Endothelial cell of umbilical vein (primary cell): Measurements from ENCODE around the gene RPL3. TPM values are rescaled to one million over a fixed set of nuclear protein-coding genes. Genes with fewer than 3 reads are reported as not detected.

Experiments used
- BruUV-seq: library from RNA; stranded (reverse); fragments of 400-500 nt; replicated peaks from 2 replicates; lab custom pipeline; 2021; lab: Mats Ljungman, UMichigan
- CTCF ChIA-PET: fragments of 300-600, 350-600 bp; sonication (Branson Sonifier 250); formaldehyde crosslinking; loops from one replicate; lab custom pipeline; 2021; ENCODE audit warnings: antibody characterized with exemption, inconsistent platforms; lab: Charles Lee
- POLR2A ChIA-PET: fragments of 300-600, 350-600 bp; sonication (Branson Sonifier 250); formaldehyde crosslinking; loops from one replicate; lab custom pipeline; 2021; ENCODE audit warnings: antibody characterized with exemption, inconsistent platforms; lab: Charles Lee
- DNase-seq: peaks from one replicate; pipeline ENCODE4 v3.0.0-alpha.2; 2011; ENCODE audit warnings: low read depth, low spot score
- FAIRE-seq: peaks from 2 replicates; lab custom pipeline; 2011; peaks lifted over from hg19 to GRCh38; lab: Jason Lieb, UNC
- H2AFZ ChIP-seq: 2 replicates; pipeline ENCODE4 v1.6.0; 2012; ENCODE audit warnings: low read depth, low read length, control low read depth, inconsistent platforms
- H3K27ac ChIP-seq: 2 replicates; pipeline ENCODE4 v1.5.1; 2011; ENCODE audit warnings: low read depth, mild to moderate bottlenecking, control low read depth, low read length, moderate library complexity; ENCODE audit not compliant: insufficient read depth
- H3K27me3 ChIP-seq, 2 experiments: 2 replicates each; pipeline versions ENCODE4 v1.6.0 to v1.6.1; 2011; ENCODE audit warnings: low read length in 2 of 2, mixed read lengths in 1 of 2; ENCODE audit not compliant: control insufficient read depth in 2 of 2, insufficient read depth in 2 of 2
- H3K36me3 ChIP-seq, 2 experiments: 2 replicates in 1 of 2; 3 replicates in 1 of 2; pipeline ENCODE4 v1.5.1; 2011; ENCODE audit warnings: low read length in 2 of 2, mild to moderate bottlenecking in 1 of 2, moderate library complexity in 1 of 2; ENCODE audit not compliant: control insufficient read depth in 2 of 2, insufficient read depth in 2 of 2; ENCODE audit errors: extremely low read depth in 1 of 2
- H3K4me1 ChIP-seq: 3 replicates; pipeline ENCODE4 v1.5.1; 2011; ENCODE audit warnings: mild to moderate bottlenecking, low read length; ENCODE audit not compliant: control insufficient read depth, insufficient read depth; ENCODE audit errors: extremely low read depth
- H3K4me2 ChIP-seq: 2 replicates; pipeline ENCODE4 v1.6.1; 2011; ENCODE audit warnings: low read length, control low read depth, mixed read lengths; ENCODE audit not compliant: insufficient read depth
- H3K4me3 ChIP-seq, 3 experiments: fragments of 200-600 bp in 1 of 3; sonication (generic), shearing (Covaris generic) in 1 of 3; replicated peaks in 1 of 3; 2 replicates each; pipeline ENCODE4 v1.5.1; 2011 to 2016; ENCODE audit warnings: control low read depth in 3 of 3, low read length in 3 of 3, mild to moderate bottlenecking in 2 of 3, inconsistent platforms in 1 of 3, low read depth in 1 of 3, moderate library complexity in 1 of 3; ENCODE audit not compliant: insufficient read depth in 1 of 3
- H3K79me2 ChIP-seq: 2 replicates; pipeline ENCODE4 v1.6.0; 2012; ENCODE audit warnings: low read length, inconsistent platforms; ENCODE audit not compliant: control insufficient read depth, insufficient read depth
- H3K9ac ChIP-seq: replicated peaks from 2 replicates; pipeline ENCODE3; 2011; ENCODE audit warnings: low read length, control low read depth; ENCODE audit not compliant: insufficient read depth; ENCODE audit errors: extremely low read depth
- H3K9me1 ChIP-seq: replicated peaks from 3 replicates; pipeline ENCODE4 v1.6.0; 2011; ENCODE audit warnings: mild to moderate bottlenecking, low read length; ENCODE audit not compliant: control insufficient read depth, insufficient read depth; ENCODE audit errors: extremely low read depth
- H3K9me3 ChIP-seq: replicated peaks from 2 replicates; pipeline ENCODE4 v1.5.1; 2012; ENCODE audit warnings: low read length, inconsistent platforms; ENCODE audit not compliant: control insufficient read depth, insufficient read depth
- H4K20me1 ChIP-seq: replicated peaks from 2 replicates; pipeline ENCODE3; 2011; ENCODE audit warnings: mild to moderate bottlenecking, low read length; ENCODE audit not compliant: control insufficient read depth, insufficient read depth; ENCODE audit errors: extremely low read depth
- FOS ChIP-seq: IDR thresholded peaks from 2 replicates; pipeline ENCODE4 v1.6.1; 2011; ENCODE audit warnings: mild to moderate bottlenecking, low read length, moderate library complexity, borderline replicate concordance; ENCODE audit not compliant: insufficient read depth
- GATA2 ChIP-seq: IDR thresholded peaks from 2 replicates; pipeline ENCODE4 v1.7.0; 2011; ENCODE audit warnings: low read depth, mild to moderate bottlenecking, moderate library complexity, mixed read lengths, low read length; ENCODE audit not compliant: insufficient read length, insufficient read depth
- POLR2A ChIP-seq: IDR thresholded peaks from 2 replicates; pipeline ENCODE4 v1.6.1; 2012; ENCODE audit warnings: low read depth, mild to moderate bottlenecking, control low read depth, low read length
- POLR2AphosphoS5 ChIP-seq: IDR thresholded peaks from 2 replicates; pipeline ENCODE4 v1.6.1; 2012; ENCODE audit warnings: low read depth, mild to moderate bottlenecking, control low read depth, low read length, moderate library complexity; ENCODE audit not compliant: insufficient read depth
- dilution Hi-C: fragments of 300-500 bp; cut with MboI; formaldehyde crosslinking; loops from one replicate; pipeline ENCODE4 v1.15.0; 2019; ENCODE audit warnings: low sequenced_read_pairs; ENCODE audit not compliant: extremely low pct_ligation_motif_present
- intact Hi-C: fragments of 100-400 bp; cut with micrococcal nuclease; formaldehyde crosslinking; loops from one replicate; pipeline ENCODE4 v1.10.0; 2022
- polyA plus RNA-seq, 4 experiments: library from polyadenylated mRNA; depleted of rRNA in 3 of 4; stranded (reverse) in 3 of 4; unstranded in 1 of 4; fragments of >200 nt; gene quantifications; 2 replicates each; pipeline versions ENCODE4 v1.2.1 to v1.2.3, GENCODE V29; 2011 to 2012; ENCODE audit warnings: missing spikeins in 1 of 4
- total RNA-seq: library from RNA; stranded (reverse); gene quantifications from 2 replicates; pipeline ENCODE4 v1.2.3, GENCODE V29; 2021
- TF ChIP-seq, protein P1 (sequence below): IDR thresholded peaks from 2 replicates; pipeline ENCODE4 v1.6.1; 2011; ENCODE audit not compliant: insufficient read depth, insufficient read length
- TF ChIP-seq, protein P2 (sequence below), 2 donors: IDR thresholded peaks; 1 replicate in 1 of 2; 2 replicates in 1 of 2; pipeline ENCODE4 v1.5.1; 2011; ENCODE audit warnings: low read length in 2 of 2, mild to moderate bottlenecking in 2 of 2, moderate library complexity in 2 of 2, control low read depth in 1 of 2, inconsistent platforms in 1 of 2, low read depth in 1 of 2; ENCODE audit not compliant: insufficient read depth in 1 of 2; ENCODE audit errors: extremely low read depth in 1 of 2

Gene RPL3
- total and polyA plus RNA-seq, 2 donors (not counting 3 experiments of a cell fraction or from before 2014, with no cell fraction given) = 1,954 to 4,065 TPM

DNA sequence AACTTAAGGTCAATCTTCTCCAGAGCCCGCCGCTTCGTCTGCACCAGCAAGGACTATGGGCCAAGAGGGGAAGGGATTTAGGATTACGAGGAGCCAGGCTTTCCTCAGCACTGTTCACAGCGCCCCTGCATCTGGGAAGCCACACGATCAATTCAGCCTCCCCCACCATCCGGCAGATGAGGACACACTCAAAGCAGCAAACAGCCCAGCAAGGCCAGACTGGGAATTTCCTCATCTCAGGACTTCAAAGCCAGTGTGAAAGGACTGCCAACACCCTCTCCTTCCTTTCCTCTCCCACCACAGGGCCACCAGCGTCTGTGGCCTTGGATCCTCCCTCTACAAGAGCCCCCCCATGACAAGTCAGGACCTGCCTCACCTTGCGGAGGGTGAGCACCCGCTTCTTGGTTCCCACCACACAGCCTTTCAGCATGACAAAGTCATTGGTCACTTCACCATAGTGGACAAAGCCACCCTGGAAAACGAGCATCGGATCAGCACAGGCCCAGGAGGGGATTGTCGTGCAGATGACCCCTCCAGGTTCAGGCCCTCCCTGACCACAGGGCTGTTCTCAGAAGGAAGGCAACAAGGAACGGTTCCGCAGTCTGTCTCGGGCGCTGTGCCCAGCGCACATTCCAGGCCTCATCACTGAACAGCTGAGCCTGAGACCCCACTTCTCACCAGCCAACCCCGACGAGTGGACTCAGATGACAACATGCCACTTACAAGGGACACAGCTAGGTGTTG is 6.0 kb downstream of the RPL3 start:
- no peaks in the 10 kb centered on the region for H3K27me3 ChIP-seq
- ChIA-PET POLR2A (interaction anchor here (1.0 kb wide), 1 partner anchor 73 kb away, joined by 3 read pairs; no protein-coding TSS in a partner anchor), CTCF (interaction anchor here (1.5 to 4.5 kb wide), 3 partner anchors 31 to 178 kb away, joined by 3 to 72 read pairs (median 46); no protein-coding TSS in a partner anchor)
- DNase-seq = no peak
- TF ChIP-seq POLR2A (no peak), GATA2 (no peak), POLR2AphosphoS5 (peak; percentile 23), FOS (no peak)
- TF ChIP-seq, protein P1, sequence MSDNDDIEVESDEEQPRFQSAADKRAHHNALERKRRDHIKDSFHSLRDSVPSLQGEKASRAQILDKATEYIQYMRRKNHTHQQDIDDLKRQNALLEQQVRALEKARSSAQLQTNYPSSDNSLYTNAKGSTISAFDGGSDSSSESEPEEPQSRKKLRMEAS = no peak
- TF ChIP-seq, protein P2, sequence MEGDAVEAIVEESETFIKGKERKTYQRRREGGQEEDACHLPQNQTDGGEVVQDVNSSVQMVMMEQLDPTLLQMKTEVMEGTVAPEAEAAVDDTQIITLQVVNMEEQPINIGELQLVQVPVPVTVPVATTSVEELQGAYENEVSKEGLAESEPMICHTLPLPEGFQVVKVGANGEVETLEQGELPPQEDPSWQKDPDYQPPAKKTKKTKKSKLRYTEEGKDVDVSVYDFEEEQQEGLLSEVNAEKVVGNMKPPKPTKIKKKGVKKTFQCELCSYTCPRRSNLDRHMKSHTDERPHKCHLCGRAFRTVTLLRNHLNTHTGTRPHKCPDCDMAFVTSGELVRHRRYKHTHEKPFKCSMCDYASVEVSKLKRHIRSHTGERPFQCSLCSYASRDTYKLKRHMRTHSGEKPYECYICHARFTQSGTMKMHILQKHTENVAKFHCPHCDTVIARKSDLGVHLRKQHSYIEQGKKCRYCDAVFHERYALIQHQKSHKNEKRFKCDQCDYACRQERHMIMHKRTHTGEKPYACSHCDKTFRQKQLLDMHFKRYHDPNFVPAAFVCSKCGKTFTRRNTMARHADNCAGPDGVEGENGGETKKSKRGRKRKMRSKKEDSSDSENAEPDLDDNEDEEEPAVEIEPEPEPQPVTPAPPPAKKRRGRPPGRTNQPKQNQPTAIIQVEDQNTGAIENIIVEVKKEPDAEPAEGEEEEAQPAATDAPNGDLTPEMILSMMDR (IDR thresholded peaks at IDR 0.05; ENCODE audit: extremely low read depth in 1 of 2, insufficient read depth in 1 of 2, low read depth in 1 of 2, low read length in 2 of 2) = no peak
- peaks cover 50% of the 10 kb centered on the region for H3K4me1 ChIP-seq
- H2AFZ ChIP-seq = no peak overlapping the region
- FAIRE-seq = no peak
- no peaks in the 10 kb centered on the region for H4K20me1 ChIP-seq
- H3K4me3 ChIP-seq = no peak overlapping the region
- intact Hi-C loops (loop anchor here (10.0 kb wide), 1 partner anchor 309 kb away; no protein-coding TSS in a partner anchor), dilution Hi-C loops (no loop called here)
- no peak overlapping the region for H3K9ac ChIP-seq
- no peak overlapping the region for H3K27ac ChIP-seq
- H3K9me3 ChIP-seq = no peaks in the 10 kb centered on the region
- H3K79me2 ChIP-seq = peaks cover 54% of the 10 kb centered on the region
- H3K9me1 ChIP-seq = no peaks in the 10 kb centered on the region
- H3K4me2 ChIP-seq = no peak overlapping the region
- no TSS peak for BruUV-seq
- H3K36me3 ChIP-seq = peaks cover 47 to 61% of the 10 kb centered on the region in 2 experiments
